ENCODE results near the gene NUMA1.
A peak's percentile ranks its signal among the peaks of the same experiment; 100 is the strongest.

The NUMA1 gene, protein sequence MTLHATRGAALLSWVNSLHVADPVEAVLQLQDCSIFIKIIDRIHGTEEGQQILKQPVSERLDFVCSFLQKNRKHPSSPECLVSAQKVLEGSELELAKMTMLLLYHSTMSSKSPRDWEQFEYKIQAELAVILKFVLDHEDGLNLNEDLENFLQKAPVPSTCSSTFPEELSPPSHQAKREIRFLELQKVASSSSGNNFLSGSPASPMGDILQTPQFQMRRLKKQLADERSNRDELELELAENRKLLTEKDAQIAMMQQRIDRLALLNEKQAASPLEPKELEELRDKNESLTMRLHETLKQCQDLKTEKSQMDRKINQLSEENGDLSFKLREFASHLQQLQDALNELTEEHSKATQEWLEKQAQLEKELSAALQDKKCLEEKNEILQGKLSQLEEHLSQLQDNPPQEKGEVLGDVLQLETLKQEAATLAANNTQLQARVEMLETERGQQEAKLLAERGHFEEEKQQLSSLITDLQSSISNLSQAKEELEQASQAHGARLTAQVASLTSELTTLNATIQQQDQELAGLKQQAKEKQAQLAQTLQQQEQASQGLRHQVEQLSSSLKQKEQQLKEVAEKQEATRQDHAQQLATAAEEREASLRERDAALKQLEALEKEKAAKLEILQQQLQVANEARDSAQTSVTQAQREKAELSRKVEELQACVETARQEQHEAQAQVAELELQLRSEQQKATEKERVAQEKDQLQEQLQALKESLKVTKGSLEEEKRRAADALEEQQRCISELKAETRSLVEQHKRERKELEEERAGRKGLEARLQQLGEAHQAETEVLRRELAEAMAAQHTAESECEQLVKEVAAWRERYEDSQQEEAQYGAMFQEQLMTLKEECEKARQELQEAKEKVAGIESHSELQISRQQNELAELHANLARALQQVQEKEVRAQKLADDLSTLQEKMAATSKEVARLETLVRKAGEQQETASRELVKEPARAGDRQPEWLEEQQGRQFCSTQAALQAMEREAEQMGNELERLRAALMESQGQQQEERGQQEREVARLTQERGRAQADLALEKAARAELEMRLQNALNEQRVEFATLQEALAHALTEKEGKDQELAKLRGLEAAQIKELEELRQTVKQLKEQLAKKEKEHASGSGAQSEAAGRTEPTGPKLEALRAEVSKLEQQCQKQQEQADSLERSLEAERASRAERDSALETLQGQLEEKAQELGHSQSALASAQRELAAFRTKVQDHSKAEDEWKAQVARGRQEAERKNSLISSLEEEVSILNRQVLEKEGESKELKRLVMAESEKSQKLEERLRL (N-terminal part only)

GRCh38 chr11:72080326-72081183 lies at the start of gene NUMA1, which contains the start of gene LRRC51:
NUMA1 (minus strand) TSS chr11:72080542; CDS start chr11:72035943, 44,599 bp downstream.
LRRC51 (plus strand) TSS chr11:72080850; CDS start chr11:72089084, 8,234 bp downstream.
- DNase-seq: peak; percentile 100

- no peak for DNase-seq
These were observed 49.0 kb upstream of the NUMA1 start for GRCh38 chr11:72129381-72129780.

DNA sequence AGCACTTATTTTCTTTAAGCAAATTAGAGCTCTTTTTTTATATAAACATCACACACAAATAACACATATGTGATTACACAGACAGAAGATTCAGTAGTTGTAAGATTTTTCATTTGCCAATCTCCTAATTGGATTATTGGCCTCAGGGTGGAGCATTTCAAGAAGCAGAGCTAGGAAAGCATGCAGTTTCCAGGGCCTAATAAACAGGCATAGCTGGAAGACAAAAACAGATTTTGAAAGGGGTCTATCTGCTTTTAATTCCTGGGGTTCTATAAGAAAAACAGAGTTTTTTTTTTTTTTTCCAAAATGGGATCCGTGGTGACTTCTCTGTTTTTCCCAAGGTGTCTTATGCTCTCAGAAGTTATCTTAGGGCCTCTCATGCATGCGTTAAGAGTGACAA lies 47.6 kb upstream of the NUMA1 start:
- DNase-seq: no peak

GRCh38 chr11:72125956-72126355 lies 45.6 kb upstream of the NUMA1 start:
- DNase-seq: no peak

DNA sequence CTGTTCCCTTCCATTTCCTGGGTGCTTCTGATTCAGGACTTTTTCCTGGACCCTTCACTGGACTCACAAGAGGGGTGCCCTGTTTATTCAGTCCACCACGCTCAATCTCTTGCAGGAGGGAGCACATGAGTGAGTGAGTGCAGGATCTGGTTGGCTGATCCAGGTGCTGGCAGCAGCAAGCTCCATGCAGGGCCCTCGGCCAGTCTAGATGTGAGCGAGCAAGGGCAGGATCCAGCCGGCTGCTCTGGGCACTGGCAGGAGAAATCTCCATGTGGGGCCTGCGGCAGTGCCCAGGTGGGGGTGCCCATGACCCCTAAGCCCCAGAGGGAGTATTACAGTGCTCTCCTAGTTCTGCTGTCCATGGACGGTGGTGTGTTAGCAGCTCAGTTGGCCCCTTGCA lies 43.7 kb upstream of the NUMA1 start:
- DNase-seq: no peak

GRCh38 chr11:72123117-72123653 lies 42.8 kb upstream of the NUMA1 start:
- DNase-seq: no peak

DNA sequence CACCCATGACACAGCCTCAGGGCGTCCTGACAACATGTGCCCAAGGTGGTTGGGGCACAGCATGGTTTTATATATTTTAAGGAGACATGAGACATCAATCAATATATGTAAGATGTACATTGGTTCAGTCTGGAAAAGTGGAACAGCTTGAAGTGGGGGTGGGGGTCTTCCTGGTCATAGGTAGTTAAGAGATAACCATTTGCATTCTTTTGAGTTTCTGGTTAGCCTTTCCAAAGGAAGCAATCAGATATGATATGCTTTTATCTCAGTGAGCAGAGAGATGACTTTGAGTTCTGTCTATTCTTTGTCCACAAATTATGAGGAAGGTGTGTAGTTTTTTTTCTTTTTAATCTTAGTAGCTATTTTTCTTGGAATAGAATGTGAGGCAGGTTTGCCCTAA lies 42.3 kb upstream of the NUMA1 start:
- DNase-seq: no peak

GRCh38 chr11:72120930-72121329 lies 40.6 kb upstream of the NUMA1 start:
- no peak for DNase-seq

DNA sequence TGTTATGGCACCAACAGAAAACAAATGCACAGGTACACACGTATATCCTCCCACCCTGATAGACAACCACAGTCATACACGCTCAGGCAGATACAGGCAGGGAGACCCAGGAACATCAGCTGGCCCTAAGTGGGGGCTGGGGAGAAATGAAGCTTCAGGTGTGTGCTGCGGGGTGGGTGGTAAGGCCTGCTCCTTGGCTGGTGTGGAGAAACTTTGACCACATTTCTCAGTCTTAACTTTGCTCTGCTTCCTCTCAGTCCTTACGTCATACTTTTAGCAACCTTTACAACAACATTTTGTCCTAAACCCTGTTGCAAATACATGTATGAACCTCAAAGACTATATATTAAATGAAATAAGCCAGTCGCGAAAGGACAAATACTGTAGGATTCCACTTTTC lies 38.9 kb upstream of the NUMA1 start:
- DNase-seq: no peak

GRCh38 chr11:72116019-72116755 lies 35.8 kb upstream of the NUMA1 start:
- no peak for DNase-seq

GRCh38 chr11:72114570-72114969 lies 34.2 kb upstream of the NUMA1 start:
- no peak for DNase-seq

DNA sequence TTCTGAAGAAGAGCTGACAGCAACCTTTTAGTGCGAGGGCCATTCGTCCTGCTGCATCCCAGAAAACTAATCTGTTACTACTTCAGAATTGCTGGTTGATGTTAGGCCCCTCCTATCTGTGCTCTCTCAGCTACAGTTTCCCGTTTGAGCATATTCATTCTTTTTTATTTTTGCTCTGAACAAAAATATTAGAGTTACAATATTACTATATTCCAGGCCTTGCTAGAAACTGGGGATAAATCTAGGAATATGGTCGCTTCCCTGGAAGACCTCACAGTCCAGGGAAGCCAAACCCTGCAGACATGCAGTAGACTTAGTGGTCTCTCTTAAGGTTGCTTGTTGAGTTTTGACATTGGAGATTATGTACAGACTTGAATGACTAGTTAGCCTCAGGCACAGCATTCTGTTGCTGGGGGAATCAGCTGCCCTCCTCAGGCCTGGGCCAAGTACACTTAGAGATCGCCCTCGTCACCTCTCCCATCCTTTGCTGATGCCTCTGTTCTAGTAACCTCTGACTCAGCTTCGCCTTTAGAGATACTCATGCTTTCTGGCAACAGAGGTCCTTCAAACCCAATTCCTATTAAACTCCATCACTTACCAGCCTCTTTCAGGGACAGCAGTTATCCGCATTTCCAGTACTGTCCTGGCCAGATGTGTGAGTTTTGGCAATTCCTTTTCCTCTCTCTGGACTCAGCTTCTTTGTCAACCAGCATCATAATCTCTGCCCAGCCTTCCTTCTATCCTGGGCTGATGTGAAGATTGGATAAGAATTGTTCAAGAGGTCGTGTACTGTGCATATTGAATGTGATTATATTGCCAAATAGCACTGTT lies 32.9 kb upstream of the NUMA1 start:
- no peak for DNase-seq

DNA sequence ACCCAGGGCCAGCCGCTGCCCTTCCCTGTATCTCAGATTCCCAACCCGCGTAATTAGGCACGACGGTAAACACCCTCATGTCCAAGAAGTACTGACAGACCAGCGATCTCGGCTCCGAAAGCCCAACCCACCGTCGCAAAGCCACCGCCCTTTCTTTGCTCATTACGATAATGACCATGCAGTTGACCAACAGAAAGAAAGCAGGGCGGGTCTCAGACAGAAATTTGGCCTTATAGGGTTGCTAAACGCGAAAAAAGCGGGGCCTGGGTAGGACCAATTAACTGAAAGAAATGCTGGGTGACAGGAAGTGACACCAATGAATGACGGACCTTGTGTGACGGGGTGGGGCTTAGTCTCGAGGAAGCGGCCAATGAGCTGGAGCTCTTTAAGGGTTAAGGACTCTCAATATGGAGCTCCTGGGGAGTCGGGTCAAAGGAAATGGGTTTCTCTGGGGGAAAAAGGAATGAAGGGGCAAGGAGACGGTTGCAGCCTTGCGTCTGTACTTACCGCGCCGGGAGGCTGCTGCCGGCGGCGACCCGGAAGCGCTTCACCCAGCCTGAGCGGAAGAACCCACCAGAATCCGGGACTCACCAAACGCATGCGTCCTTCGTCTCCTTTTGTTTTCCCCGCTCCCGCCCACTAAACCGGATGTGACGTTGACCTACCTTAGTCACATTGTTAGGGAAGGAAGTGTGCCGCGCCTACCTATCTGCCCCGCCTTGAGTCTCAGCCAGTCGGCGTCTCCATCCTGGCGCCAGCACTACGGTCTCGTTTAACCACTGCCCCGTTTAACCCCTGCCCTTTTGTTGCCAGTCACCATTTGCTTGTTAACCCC lies 32.0 kb upstream of the NUMA1 start, which contains the start of gene ANAPC15:
ANAPC15 (minus strand) TSS at position 553 of the 835 bp plus-strand sequence. CDS start 1,419 bp downstream, outside the sequence.
- DNase-seq: peak; percentile 99

- no peak for DNase-seq
These were observed 31.2 kb upstream of the NUMA1 start for GRCh38 chr11:72111300-72112142.

DNA sequence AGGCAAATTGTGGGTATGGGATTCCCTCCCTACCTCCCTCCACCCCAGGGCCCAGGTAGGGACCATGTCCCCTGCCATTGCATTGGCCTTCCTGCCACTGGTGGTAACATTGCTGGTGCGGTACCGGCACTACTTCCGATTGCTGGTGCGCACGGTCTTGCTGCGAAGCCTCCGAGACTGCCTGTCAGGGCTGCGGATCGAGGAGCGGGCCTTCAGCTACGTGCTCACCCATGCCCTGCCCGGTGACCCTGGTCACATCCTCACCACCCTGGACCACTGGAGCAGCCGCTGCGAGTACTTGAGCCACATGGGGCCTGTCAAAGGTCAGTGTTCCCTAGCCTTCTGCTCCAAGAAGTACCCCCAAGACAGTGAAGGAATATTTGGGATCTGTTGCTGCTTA lies 25.5 kb upstream of the NUMA1 start, which contains the start of gene TOMT:
TOMT (plus strand) TSS at position 37 of the 400 bp plus-strand sequence; CDS start at position 65, 28 bp downstream.
- DNase-seq: no peak

GRCh38 chr11:72103754-72104167 lies 23.4 kb upstream of the NUMA1 start:
- no peak for DNase-seq

DNA sequence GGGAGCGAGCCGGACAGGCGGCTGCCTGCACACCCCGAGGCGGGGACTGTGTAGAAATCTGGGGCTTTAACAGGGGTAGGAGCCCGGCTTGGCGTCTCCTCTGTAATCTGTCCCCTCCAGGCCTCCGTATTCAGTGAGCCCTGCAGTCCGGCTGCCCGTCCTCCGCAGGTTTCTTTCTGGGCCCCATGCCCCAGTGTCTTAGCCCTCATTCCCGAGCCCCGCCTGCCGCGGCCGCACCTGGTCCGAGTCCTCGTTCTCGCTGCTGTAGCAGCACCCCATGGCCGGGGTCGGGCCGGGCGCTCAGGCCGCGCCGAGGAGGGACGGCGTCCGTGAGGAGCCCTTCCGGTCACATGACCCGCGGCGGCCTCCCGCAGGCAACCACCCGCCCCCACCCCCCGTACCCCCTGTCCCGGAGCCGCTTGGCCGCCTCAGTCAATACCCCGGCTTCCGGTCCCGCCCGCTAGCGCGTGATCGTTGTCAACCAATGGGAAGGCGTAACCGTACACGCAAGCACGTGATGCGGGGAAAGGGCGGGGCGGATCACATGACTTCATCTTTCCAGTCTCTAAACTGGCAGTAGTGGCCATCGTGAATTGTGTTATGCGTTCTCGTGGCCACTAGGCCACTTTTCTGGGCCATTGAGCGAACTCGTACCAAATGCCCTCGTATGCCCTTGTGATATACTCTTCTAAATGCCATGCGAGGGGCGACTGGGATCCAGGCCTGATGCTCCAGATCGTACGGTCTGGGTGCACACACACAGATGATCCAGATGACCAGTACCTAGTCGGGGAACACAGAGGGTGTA lies 22.8 kb upstream of the NUMA1 start, which contains the start of gene LAMTOR1:
LAMTOR1 (minus strand) TSS at position 352 of the 808 bp plus-strand sequence; CDS start at position 279, 73 bp downstream.
- peak; percentile 99 for DNase-seq
